ENCODE measurements around the gene TSGA10. TPM values are rescaled to one million over a fixed set of nuclear protein-coding genes. Genes with fewer than 3 reads are reported as not detected.
"Not testable (repeated sequence)": the region's sequence is repeated elsewhere in the genome, so short reads cannot be mapped to it uniquely, and the experiment has no call there.

TSGA10 gene
- total RNA-seq, 1 experiment from 2014 or later, result 11.6 TPM

- H3K9me3 Mint-ChIP-seq (ENCODE audit: unreplicated experiment), result no peaks in the 10 kb centered on the region
- H3K27me3 Mint-ChIP-seq (ENCODE audit: insufficient read depth, unreplicated experiment), result no peaks in the 10 kb centered on the region
- no peak for DNase-seq (ENCODE audit: unreplicated experiment)
- H3K4me3 Mint-ChIP-seq (ENCODE audit: unreplicated experiment), result no peak overlapping the region
- no TSS peak for BruUV-seq (replicated peaks)
- H3K4me1 Mint-ChIP-seq (ENCODE audit: insufficient read depth, unreplicated experiment), result no peaks in the 10 kb centered on the region
- peaks cover 49% of the 10 kb centered on the region for H3K36me3 Mint-ChIP-seq (ENCODE audit: insufficient read depth, unreplicated experiment)
- POLR2A ChIA-PET, result no interaction called here
- CTCF ChIA-PET, result interaction anchor here (1.0 kb wide), 1 partner anchor 113 kb away, joined by 3 read pairs; no protein-coding TSS in a partner anchor
- no peak overlapping the region for H3K27ac Mint-ChIP-seq (ENCODE audit: low read depth, unreplicated experiment)
- TF ChIP-seq CTCF (IDR thresholded peaks at IDR 0.05; ENCODE audit: unreplicated experiment), result no peak
- intact Hi-C loops (cut with micrococcal nuclease), result no loop called here
These were observed 43.5 kb upstream of the TSGA10 start for GRCh38 chr2:99198103-99198841.

- H3K4me1 Mint-ChIP-seq (ENCODE audit: insufficient read depth, unreplicated experiment); DNase-seq (ENCODE audit: unreplicated experiment); intact Hi-C loops (cut with micrococcal nuclease); BruUV-seq (replicated peaks); H3K4me3 Mint-ChIP-seq (ENCODE audit: unreplicated experiment); CTCF ChIA-PET; H3K27ac Mint-ChIP-seq (ENCODE audit: low read depth, unreplicated experiment); H3K27me3 Mint-ChIP-seq (ENCODE audit: insufficient read depth, unreplicated experiment); H3K9me3 Mint-ChIP-seq (ENCODE audit: unreplicated experiment): not testable (repeated sequence)
- POLR2A ChIA-PET, result interaction anchor here (2.0 kb wide), 1 partner anchor 143 kb away, joined by 6 read pairs; the partner anchor contains the start of gene TXNDC9
- peaks cover 89% of the 10 kb centered on the region for H3K36me3 Mint-ChIP-seq (ENCODE audit: insufficient read depth, unreplicated experiment)
These were observed 37.6 kb upstream of the TSGA10 start for GRCh38 chr2:99192364-99192763.

GRCh38 chr2:99190548-99190947, 35.8 kb upstream of the TSGA10 start:
- H3K4me1 Mint-ChIP-seq (ENCODE audit: insufficient read depth, unreplicated experiment), result peaks cover 6% of the 10 kb centered on the region
- intact Hi-C loops (cut with micrococcal nuclease), result no loop called here
- BruUV-seq (replicated peaks), result no TSS peak
- TF ChIP-seq CTCF (IDR thresholded peaks at IDR 0.05; ENCODE audit: unreplicated experiment), result no peak
- POLR2A ChIA-PET, result no interaction called here
- no peak for DNase-seq (ENCODE audit: unreplicated experiment)
- H3K9me3 Mint-ChIP-seq (ENCODE audit: unreplicated experiment), result no peaks in the 10 kb centered on the region
- H3K27ac Mint-ChIP-seq (ENCODE audit: low read depth, unreplicated experiment), result no peak overlapping the region
- peaks cover 80% of the 10 kb centered on the region for H3K36me3 Mint-ChIP-seq (ENCODE audit: insufficient read depth, unreplicated experiment)
- no peak overlapping the region for H3K4me3 Mint-ChIP-seq (ENCODE audit: unreplicated experiment)
- H3K27me3 Mint-ChIP-seq (ENCODE audit: insufficient read depth, unreplicated experiment), result no peaks in the 10 kb centered on the region
- CTCF ChIA-PET, result no interaction called here

- H3K9me3 Mint-ChIP-seq (ENCODE audit: unreplicated experiment), result no peaks in the 10 kb centered on the region
- TF ChIP-seq CTCF (IDR thresholded peaks at IDR 0.05; ENCODE audit: unreplicated experiment), result no peak
- H3K4me1 Mint-ChIP-seq (ENCODE audit: insufficient read depth, unreplicated experiment), result peaks cover 6% of the 10 kb centered on the region
- H3K27ac Mint-ChIP-seq (ENCODE audit: low read depth, unreplicated experiment), result no peak overlapping the region
- peaks cover 60% of the 10 kb centered on the region for H3K36me3 Mint-ChIP-seq (ENCODE audit: insufficient read depth, unreplicated experiment)
- intact Hi-C loops (cut with micrococcal nuclease), result no loop called here
- ChIA-PET POLR2A (interaction anchor here (3.1 kb wide), 1 partner anchor 148 kb away, joined by 14 read pairs; the partner anchor contains the start of genes EIF5B and TXNDC9), CTCF (no interaction called here)
- DNase-seq (ENCODE audit: unreplicated experiment), result no peak
- no peaks in the 10 kb centered on the region for H3K27me3 Mint-ChIP-seq (ENCODE audit: insufficient read depth, unreplicated experiment)
- BruUV-seq (replicated peaks), result no TSS peak
- H3K4me3 Mint-ChIP-seq (ENCODE audit: unreplicated experiment), result no peak overlapping the region
These were observed 33.6 kb upstream of the TSGA10 start for GRCh38 chr2:99188357-99188756.
